ENCODE measurements around the gene CDKN3. TPM values are rescaled to one million over a fixed set of nuclear protein-coding genes. Genes with fewer than 3 reads are reported as not detected.

CDKN3 gene
- total RNA-seq, 2 donors from 2014 or later = 3.6 to 11.1 TPM

- peak in 1 of 2 donors; percentile 60 for TF ChIP-seq CTCF (IDR thresholded peaks at IDR 0.05)
- H3K27ac ChIP-seq = no peak overlapping the region
- H3K36me3 ChIP-seq = no peaks in the 10 kb centered on the region
- peaks cover 0 to 18% of the 10 kb centered on the region in 2 donors for H3K4me1 ChIP-seq
- no peaks in the 10 kb centered on the region for H3K9me3 ChIP-seq
- no peak overlapping the region for H3K4me3 ChIP-seq
- peak; percentile 36 for DNase-seq (ENCODE audit: low spot score)
- no peaks in the 10 kb centered on the region for H3K27me3 ChIP-seq
Observed at GRCh38 chr14:54366736-54367735, 29.8 kb upstream of the CDKN3 start.

GRCh38 chr14:54368291-54368690 is 28.5 kb upstream of the CDKN3 start:
- no peaks in the 10 kb centered on the region for H3K36me3 ChIP-seq
- H3K9me3 ChIP-seq = no peaks in the 10 kb centered on the region
- no peaks in the 10 kb centered on the region for H3K27me3 ChIP-seq
- H3K4me3 ChIP-seq = no peak overlapping the region
- no peak for TF ChIP-seq CTCF (IDR thresholded peaks at IDR 0.05)
- DNase-seq (ENCODE audit: low spot score) = no peak
- H3K4me1 ChIP-seq = peaks cover 0 to 18% of the 10 kb centered on the region in 2 donors
- no peak overlapping the region for H3K27ac ChIP-seq

- Histone ChIP-seq H3K4me1 (peaks cover 0 to 16% of the 10 kb centered on the region in 2 donors), H3K27ac (no peak overlapping the region), H3K27me3 (no peaks in the 10 kb centered on the region), H3K4me3 (no peak overlapping the region), H3K36me3 (no peaks in the 10 kb centered on the region), H3K9me3 (no peaks in the 10 kb centered on the region)
- peak; percentile 43 for DNase-seq (ENCODE audit: low spot score)
- no peak for TF ChIP-seq CTCF (IDR thresholded peaks at IDR 0.05)
Observed at GRCh38 chr14:54369343-54369742, 27.5 kb upstream of the CDKN3 start.

GRCh38 chr14:54370323-54371198 is 26.2 kb upstream of the CDKN3 start:
- H3K27ac ChIP-seq = no peak overlapping the region
- no peaks in the 10 kb centered on the region for H3K27me3 ChIP-seq
- peak; percentile 28 for DNase-seq (ENCODE audit: low spot score)
- no peaks in the 10 kb centered on the region for H3K36me3 ChIP-seq
- TF ChIP-seq CTCF (IDR thresholded peaks at IDR 0.05) = no peak
- no peaks in the 10 kb centered on the region for H3K9me3 ChIP-seq
- H3K4me3 ChIP-seq = no peak overlapping the region
- H3K4me1 ChIP-seq = peaks cover 0 to 4% of the 10 kb centered on the region in 2 donors

- Histone ChIP-seq H3K27ac (no peak overlapping the region), H3K27me3 (no peaks in the 10 kb centered on the region), H3K4me1 (no peaks in the 10 kb centered on the region), H3K36me3 (no peaks in the 10 kb centered on the region), H3K9me3 (no peaks in the 10 kb centered on the region), H3K4me3 (no peak overlapping the region)
- TF ChIP-seq CTCF (IDR thresholded peaks at IDR 0.05) = no peak
- DNase-seq (ENCODE audit: low spot score) = no peak
Observed at GRCh38 chr14:54374117-54374884, 22.5 kb upstream of the CDKN3 start.

Measured in right atrium auricular region (tissue), 2 donors.